DOHH2 (cell line): ENCODE data around the gene PAQR5.

ENCODE experiments used
- CTCF ChIP-seq: fragments of 200-600 bp; sonication (generic); IDR thresholded peaks from one replicate; pipeline ENCODE4 v1.5.1; 2014; ENCODE audit warnings: antibody characterized with exemption, mild to moderate bottlenecking, low read depth, low read length; ENCODE audit not compliant: poor library complexity, severe bottlenecking
- EZH2phosphoT487 ChIP-seq: fragments of 200-600 bp; sonication (generic); IDR thresholded peaks from 2 replicates; pipeline ENCODE4 v1.6.1; 2017; ENCODE audit warnings: borderline replicate concordance, mild to moderate bottlenecking, antibody characterized with exemption, low read length, moderate library complexity, mixed read lengths

GRCh38 chr15:69410248-69410874, 111.6 kb downstream of the PAQR5 start:
- TF ChIP-seq CTCF (no peak), EZH2phosphoT487 (no peak)
